DMS153 (cell line): Measurements from ENCODE around the gene PYM1.
"Not testable (repeated sequence)": the region's sequence is repeated elsewhere in the genome, so short reads cannot be mapped to it uniquely, and the experiment has no call there.

Experiments used
- DNase-seq: peaks from one replicate; lab custom pipeline; 2025; lab: John Stamatoyannopoulos, UW

Gene PYM1

DNA sequence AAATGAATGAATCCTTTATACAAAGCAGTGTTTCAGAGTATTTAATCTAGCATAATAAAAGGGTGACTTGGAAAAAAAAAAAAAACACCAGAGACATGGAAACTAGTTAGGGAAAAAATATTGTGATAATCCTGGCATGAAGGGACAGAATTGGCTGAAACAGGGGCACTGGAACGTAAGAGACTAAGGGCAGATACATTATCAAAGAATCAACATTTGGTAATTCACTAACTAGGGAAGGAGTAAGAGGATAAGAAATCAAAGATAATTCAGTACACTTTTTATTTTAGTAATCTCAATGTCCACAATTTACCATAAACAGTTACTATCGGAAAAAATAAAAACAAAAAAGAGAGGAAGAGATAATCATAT is 18.2 kb downstream of the PYM1 start:
- no peak for DNase-seq

DNA sequence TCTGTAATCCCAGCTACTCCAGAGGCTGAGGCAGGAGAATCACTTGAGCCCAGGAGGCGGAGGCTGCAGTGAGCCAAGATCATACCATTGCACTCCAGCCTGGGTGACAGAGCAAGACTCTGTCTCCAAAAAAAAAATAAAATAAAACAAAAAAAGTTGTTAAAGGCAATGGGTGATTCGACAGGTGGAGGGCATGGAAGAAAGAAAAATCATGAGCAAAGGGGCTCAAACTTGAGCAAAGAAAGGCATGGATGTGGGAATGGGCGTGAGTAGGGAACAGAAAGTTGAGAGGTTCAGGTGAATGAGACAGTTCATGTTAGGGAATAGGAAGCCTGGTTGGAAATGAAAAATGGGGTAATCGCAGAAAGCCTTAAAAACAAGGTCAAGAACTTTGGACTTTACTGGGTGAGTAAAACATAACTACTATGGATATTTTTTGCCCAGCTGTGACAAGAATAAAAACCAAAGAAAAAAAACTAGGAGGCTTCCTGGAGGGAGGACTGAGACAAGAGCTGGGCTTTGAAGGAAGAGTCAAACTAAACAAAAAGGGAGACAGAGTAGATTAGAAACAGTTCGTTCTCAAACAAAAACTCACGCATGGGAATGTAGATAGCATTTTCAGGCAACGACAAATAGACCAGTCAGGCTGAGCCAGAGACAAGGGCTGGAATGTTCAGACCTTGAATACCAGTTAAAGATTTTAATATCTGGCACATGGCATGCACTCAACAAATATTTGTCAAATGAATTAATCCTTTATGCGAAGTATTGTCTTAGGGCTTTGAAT is 18.8 kb downstream of the PYM1 start:
- no peak for DNase-seq

DNA sequence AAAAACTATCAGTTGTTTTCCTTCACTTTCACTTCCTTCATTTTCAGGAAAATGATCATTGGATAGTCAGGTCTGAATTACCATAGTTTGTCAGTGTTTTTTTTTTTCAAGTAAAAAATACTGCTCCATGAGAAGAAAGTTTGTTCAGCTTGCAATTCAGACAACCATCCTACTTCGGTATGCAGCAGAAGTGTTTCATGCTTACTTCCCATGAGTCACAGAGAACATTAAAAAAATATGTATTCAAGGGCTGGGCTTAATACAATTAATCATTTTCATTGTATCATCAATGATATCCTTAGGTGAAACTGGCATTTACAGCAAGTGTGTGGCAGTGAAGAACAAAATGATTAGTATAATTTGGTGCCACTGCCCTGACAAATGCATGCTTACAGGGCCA is 21.6 kb downstream of the PYM1 start:
- no peak for DNase-seq

DNA sequence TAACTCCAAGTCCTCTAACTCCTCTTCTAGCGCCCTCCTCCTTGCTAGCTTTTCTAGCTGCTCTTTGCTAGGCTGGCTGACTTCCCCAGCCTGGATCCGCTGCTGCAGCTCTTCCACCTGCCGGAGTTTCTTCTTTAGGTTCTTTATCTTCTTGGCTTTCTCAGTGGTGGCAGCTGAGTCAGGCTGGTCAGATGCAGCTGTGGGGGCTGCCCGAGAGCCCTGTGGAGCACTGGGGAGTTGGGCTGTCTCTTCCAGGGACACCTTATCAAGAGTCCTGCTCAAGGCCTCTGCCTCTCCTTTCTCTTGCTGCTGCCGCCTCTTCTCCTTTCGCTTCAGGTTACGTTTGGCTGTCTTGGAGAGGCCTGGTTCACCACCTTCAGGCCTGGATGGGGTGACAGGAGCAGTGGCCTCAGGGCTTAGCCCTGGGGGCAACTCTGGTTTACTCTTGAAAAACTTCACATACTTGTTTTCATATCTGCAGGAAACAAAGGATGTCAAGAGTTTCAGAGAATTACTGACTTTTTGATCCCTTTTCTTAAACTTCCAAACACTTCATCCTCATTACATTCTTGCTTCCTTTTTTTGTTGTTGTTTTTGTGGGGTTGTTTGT is 25.7 kb downstream of the PYM1 start:
- DNase-seq: no peak

DNA sequence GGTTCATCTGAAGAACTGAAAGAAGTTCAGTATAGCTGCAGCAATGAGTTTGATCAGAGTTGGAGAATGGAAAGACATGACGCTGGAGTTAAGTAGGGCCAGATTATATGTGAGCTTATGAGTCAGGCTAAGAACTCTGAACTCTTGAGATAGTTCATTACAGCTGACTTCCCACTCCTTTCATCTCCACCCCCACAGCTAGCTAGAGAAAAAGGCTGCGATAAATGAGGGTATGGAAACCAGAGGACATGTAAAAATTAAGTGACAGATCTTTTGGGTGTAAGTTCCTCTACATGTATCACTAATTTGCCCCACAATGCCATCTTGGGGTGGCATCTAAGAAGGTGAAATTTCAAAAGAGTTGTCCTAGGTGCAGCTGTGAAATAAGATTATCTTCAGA is 28.6 kb downstream of the PYM1 start:
- DNase-seq: no peak

DNA sequence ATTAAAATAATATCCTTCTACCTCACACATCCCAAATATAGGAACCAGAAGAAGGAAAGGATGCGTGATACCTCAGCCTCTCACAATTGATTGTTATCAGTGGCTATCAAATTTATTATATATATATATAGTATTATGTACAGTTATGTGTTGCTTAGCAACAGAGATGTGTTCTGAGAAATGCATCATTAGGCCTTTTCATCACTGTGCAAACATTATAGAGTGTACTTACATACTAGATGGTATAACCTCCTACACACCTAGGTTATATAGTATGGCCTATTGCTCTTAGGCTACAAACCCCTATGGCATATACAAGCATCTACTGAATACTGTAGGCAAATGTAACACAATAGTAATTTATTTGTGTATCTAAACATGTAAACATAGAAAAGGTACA is 34.0 kb downstream of the PYM1 start:
- DNase-seq: no peak

DNA sequence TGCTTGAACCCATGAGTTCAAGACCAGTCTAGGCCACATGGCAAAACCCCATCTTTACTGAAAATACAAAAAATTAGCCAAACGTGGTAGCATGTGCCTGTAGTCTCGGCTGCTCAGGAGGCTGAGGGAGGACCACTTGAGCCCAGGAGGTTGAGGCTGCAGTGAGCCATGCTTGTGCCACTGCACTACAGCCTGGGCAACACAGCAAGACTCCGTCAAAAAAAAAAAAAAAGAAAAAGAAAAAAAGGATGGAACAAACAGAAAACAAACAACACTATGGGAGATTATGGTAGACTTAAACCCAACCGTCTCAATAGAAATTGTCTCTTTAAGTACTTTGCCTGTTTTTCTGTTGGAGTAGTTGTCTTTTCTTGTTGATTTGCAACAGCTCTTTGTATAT is 36.4 kb downstream of the PYM1 start:
- no peak for DNase-seq

DNA sequence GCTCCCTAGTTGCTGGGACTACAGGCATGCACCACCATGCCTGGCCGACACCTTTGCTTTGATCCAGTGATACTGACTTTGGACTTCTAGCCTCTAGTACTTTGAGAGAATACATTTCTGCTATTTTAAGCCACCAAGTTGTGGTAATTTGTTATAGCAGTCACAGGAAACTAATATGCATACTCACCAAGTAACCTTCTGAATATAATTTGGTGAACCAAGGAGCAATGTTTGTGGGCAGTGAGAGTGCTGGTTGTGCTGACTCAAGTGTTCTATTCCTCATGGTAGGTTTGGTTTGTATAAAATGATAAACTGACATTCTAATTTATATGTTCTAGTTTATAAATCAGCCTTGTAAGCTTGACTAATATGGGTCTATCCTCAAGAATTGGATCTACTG is 42.6 kb downstream of the PYM1 start:
- DNase-seq: no peak

DNA sequence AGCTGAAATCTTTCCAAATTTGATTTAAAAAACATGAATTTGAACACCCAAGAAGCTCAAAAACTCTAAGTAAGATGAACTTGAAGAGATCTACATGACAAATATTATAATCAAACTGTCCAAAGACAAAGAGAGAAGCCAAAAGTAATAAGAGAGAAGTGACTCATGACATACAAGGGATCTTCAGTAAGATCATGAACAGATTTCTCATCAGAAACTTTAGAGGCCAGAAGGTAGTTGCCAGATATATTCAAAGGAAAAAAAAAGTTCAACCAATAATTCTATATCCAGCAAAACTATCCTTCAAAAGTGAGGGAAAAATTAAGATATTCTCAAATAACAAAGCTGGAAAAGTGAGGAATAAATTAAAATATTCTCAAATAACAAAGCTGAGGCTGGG is 49.9 kb downstream of the PYM1 start:
- no peak for DNase-seq

DNA sequence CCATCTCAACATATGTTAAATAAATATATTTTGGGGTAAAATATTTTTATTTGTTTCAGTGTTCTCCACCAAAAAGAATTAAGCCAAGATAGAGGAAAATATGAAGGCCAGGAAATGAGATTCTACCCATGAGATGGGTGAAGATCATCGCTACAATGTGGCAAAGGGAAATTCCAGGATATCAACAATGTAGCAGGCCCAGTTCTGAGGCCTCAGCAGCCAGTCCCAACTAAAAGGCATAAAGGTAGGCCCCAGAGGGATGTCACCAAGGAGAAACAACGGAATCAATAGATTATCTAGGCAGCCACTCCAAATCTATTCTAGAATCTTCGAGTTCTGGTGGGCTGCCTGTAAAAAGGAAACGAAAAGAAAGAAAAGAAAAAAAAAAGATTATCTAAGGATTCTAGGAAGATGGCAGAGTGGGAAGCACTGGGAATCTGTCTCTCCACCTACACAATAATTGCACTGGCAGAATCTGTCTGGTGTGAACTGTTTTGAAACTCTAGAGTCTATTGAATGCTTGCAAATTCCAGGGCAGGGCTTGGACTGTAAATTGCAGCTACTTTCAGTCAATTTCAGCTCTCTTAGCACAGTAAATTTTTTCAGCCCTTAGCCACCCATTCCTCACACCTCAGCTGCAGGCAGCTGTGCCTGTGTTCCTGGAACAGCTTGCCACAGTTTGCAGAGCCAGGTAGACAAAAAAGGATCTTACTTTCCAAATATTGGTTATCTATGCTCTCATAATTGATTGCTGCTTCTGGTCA is 51.8 kb downstream of the PYM1 start:
- no peak for DNase-seq

DNA sequence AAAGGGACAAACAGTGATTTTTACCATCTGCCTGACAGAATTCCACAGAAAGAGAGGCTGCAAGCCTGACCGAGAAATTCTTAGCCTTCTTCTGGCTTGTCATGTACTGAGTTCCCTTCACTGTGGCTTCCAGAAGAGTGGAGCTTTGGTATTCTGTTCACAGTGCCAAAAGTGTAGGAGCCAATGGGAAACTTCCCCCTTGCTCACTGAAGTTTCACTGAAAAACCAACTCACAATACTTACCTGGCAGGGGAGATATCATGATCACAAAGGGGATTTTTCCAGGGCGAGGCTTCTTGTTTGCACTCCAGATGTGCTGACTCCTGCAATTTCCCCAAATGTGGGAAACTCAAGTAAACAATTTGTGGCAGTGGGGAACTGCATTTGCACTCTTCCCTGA is 53.3 kb downstream of the PYM1 start:
- DNase-seq: no peak

DNA sequence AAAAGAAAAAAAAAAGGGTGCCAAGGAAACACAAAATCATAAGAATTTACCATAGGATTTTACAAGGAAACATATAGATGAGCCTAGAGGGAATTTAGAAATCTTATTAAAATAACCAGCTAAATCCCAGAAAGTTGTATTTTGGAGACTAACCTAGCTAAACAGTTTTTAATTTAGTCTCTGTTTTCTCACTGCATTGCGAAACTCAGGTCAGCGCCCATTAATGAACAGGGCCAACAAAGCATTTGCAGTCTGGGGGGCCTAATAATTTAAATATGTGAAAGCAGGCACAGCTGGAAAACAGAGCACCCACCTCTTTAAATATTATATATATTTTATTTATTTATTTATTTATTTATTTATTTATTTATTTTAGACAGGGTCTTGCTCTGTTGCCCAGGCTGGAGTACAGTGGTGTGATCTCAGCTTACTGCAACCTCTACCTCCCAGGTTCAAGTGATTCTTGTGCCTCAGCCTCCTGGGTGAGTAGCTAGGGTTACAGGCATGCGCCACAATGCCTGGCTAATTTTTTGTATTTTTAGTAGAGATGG is 61.2 kb downstream of the PYM1 start:
- DNase-seq: not testable (repeated sequence)

DNA sequence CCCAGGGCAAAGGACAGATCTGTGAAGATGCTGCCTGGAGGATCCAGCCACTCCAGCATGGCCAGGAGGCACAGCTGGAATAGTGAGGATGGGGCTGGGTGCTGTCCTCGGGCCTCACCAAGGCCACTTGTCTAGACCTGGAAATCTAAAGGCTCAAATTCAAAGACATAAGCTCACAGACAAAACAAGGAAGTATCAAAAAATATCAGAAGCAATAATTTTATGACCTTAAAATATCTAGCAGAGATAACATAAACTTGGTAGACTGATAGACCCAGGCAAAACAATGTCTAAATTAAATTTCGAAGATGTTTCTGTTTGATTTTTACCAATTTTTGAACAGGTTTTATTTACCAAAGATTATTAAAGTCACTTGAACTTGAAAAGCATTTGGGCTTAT is 62.4 kb downstream of the PYM1 start:
- no peak for DNase-seq

DNA sequence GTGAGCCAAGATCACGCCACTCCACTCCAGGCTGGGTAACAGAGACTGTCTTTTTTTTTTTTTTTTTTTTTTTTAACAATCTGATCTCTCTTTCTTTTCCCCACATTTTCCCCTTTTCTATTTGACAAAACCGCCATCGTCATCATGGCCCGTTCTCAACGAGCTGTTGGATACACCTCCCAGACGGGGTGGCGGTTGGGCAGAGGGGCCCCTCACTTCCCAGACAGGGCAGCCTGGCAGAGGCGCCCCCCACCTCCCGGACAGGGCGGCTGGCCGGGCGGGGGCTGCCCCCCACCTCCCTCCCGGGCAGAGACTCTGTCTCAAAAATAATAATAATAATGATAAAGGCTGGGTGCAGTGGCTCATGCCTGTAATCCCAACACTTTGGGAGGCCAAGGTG is 64.8 kb downstream of the PYM1 start:
- not testable (repeated sequence) for DNase-seq

DNA sequence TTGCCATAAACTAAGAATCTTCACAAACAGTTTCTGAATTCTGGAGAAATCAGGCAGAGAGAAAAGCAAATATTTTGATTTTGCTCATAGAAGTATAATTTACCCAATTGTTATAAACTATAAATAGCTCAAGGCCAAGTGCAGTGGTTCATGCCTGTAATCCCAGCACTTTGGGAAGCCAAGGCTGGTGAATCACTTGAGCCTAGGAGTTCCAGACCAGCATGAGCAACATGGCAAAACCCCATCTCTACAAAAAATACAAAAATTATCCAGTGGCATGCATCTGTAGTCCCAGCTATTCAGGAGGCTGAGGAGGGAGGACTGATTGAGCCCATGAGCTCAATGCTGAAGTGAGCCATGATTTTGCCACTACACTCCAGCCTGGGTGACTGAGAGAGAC is 65.4 kb downstream of the PYM1 start:
- DNase-seq: no peak

DNA sequence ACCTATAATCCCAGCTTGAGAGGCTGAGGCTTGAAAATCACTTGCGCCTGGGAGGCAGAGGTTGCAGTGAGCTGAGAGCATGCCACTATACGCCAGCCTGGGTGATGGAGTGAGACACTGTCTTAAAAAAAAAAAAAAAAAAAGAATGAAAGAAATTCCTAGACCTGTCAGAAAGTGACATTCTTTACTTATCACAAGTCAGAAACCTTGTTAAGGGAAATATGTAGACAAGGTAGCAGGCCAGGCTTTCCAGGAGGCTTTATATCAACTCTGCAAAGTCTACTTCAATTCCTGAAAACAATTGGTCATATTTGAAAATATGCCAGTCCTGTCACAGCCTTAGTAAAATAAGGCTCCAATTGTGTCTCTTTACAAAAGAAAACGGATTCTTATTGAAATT is 65.8 kb downstream of the PYM1 start:
- no peak for DNase-seq

DNA sequence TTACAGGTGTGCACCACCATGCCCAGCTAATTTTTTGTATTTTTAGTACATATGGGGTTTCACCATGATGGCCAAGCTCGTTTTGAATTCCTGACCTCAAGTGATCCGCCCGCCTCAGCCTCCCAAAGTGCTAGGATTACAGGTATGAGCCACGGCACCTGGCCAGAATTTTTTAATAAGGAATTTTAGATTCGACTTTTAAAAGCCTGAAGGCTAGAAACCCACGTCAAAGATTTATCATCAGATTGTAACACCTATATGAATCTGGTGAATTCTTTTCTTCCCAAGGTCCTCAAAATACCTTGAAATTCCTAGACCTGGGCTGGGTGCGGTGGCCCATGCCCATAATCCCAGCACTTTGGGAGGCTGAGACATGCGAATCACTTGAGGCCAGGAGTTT is 66.3 kb downstream of the PYM1 start:
- no peak for DNase-seq

DNA sequence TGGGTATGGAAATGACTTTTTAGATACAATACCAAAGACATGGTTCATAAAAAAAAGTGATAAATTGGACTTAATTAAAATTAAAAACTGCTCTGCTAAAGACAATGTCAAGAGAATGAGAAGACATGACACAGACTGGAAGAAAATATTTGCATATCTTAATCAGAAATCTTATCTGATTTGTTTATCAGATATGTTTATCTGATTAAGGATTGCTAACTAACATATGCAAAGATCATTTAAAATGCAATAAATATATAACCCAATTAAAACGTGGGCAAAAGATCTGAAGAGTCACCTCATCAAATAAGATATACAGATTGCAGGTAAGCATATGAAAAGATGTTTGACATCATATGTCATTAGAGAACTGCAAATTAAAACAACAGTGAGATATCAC is 75.0 kb downstream of the PYM1 start:
- no peak for DNase-seq
